K562 (cell line): Measurements from ENCODE around the gene B3GNT7.

ENCODE experiments used
- FOXM1 ChIP-seq, 2 experiments: fragments of 450-650 bp in 1 of 2; sonication (generic) in 1 of 2; formaldehyde crosslinking in 1 of 2; IDR thresholded peaks; 2 replicates each; pipeline versions ENCODE4 v1.6.1 to v1.9.0; 2017 to 2022; ENCODE audit warnings: low read depth in 2 of 2, mild to moderate bottlenecking in 2 of 2, missing genetic modification reagents in 1 of 2, moderate library complexity in 1 of 2
- POLR2A ChIP-seq: fragments of 450-650 bp; conservative IDR thresholded peaks from 2 replicates; pipeline ENCODE4 v1.6.1; 2016
- RBFOX2 ChIP-seq: fragments of 200-400 bp; formaldehyde crosslinking; IDR thresholded peaks from 2 replicates; pipeline ENCODE4 v1.6.1; 2017; ENCODE audit warnings: low read depth, mild to moderate bottlenecking, low read length, moderate library complexity
- YY1 ChIP-seq, 3 experiments: IDR thresholded peaks; 2 replicates each; pipeline ENCODE4 v1.6.1; 2011; ENCODE audit warnings: low read length in 2 of 3, mild to moderate bottlenecking in 2 of 3, moderate library complexity in 2 of 3, borderline replicate concordance in 1 of 3, control low read depth in 1 of 3, low read depth in 1 of 3; ENCODE audit not compliant: insufficient read depth in 3 of 3, insufficient replicate concordance in 2 of 3, control insufficient read depth in 1 of 3, insufficient read length in 1 of 3; ENCODE audit errors: extremely low read depth in 1 of 3
- ZFP30 ChIP-seq: fragments of 250-450 bp; sonication (Bioruptor Pico); IDR thresholded peaks from 2 replicates; pipeline ENCODE4 v1.8.0; 2022; ENCODE audit warnings: moderate library complexity, mild to moderate bottlenecking, inconsistent platforms, borderline replicate concordance
- TF ChIP-seq, protein P1 (sequence below), 2 experiments: fragments of 450-650 bp in 1 of 2; sonication (generic) in 1 of 2; formaldehyde crosslinking in 1 of 2; IDR thresholded peaks; 2 replicates each; pipeline versions ENCODE4 v1.7.1 to v1.9.0; 2016 to 2022; ENCODE audit warnings: inconsistent platforms in 1 of 2, mild to moderate bottlenecking in 1 of 2, missing genetic modification reagents in 1 of 2
- TF ChIP-seq, protein P2 (sequence below), 3 experiments: IDR thresholded peaks in 2 of 3; conservative IDR thresholded peaks in 1 of 3; 2 replicates each; pipeline ENCODE4 v1.5.1; 2011 to 2012; ENCODE audit warnings: low read length in 3 of 3, mild to moderate bottlenecking in 3 of 3, control low read depth in 2 of 3, improper control_type of control experiment in 1 of 3, inconsistent platforms in 1 of 3, low read depth in 1 of 3, mixed read lengths in 1 of 3, moderate library complexity in 1 of 3; ENCODE audit not compliant: insufficient read depth in 2 of 3

DNA sequence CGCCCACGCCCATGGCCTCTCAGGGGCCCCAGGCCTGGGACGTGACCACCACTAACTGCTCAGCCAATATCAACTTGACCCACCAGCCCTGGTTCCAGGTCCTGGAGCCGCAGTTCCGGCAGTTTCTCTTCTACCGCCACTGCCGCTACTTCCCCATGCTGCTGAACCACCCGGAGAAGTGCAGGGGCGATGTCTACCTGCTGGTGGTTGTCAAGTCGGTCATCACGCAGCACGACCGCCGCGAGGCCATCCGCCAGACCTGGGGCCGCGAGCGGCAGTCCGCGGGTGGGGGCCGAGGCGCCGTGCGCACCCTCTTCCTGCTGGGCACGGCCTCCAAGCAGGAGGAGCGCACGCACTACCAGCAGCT is 2.4 kb downstream of the B3GNT7 start:
- no peak for TF ChIP-seq YY1 (IDR thresholded peaks at IDR 0.05; ENCODE audit: borderline replicate concordance in 1 of 3, control insufficient read depth in 1 of 3, extremely low read depth in 1 of 3, insufficient read depth in 3 of 3, insufficient read length in 1 of 3, insufficient replicate concordance in 2 of 3, low read depth in 1 of 3, low read length in 2 of 3)
- no peak for TF ChIP-seq FOXM1 (IDR thresholded peaks at IDR 0.05; ENCODE audit: low read depth)
- no peak for TF ChIP-seq FOXM1 (CRISPR knock-in tag; IDR thresholded peaks at IDR 0.05; ENCODE audit: low read depth)
- TF ChIP-seq, protein P1, sequence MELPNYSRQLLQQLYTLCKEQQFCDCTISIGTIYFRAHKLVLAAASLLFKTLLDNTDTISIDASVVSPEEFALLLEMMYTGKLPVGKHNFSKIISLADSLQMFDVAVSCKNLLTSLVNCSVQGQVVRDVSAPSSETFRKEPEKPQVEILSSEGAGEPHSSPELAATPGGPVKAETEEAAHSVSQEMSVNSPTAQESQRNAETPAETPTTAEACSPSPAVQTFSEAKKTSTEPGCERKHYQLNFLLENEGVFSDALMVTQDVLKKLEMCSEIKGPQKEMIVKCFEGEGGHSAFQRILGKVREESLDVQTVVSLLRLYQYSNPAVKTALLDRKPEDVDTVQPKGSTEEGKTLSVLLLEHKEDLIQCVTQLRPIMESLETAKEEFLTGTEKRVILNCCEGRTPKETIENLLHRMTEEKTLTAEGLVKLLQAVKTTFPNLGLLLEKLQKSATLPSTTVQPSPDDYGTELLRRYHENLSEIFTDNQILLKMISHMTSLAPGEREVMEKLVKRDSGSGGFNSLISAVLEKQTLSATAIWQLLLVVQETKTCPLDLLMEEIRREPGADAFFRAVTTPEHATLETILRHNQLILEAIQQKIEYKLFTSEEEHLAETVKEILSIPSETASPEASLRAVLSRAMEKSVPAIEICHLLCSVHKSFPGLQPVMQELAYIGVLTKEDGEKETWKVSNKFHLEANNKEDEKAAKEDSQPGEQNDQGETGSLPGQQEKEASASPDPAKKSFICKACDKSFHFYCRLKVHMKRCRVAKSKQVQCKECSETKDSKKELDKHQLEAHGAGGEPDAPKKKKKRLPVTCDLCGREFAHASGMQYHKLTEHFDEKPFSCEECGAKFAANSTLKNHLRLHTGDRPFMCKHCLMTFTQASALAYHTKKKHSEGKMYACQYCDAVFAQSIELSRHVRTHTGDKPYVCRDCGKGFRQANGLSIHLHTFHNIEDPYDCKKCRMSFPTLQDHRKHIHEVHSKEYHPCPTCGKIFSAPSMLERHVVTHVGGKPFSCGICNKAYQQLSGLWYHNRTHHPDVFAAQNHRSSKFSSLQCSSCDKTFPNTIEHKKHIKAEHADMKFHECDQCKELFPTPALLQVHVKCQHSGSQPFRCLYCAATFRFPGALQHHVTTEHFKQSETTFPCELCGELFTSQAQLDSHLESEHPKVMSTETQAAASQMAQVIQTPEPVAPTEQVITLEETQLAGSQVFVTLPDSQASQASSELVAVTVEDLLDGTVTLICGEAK (IDR thresholded peaks at IDR 0.05), result no peak
- TF ChIP-seq, protein P1 (CRISPR knock-in tag; IDR thresholded peaks at IDR 0.05), result no peak
- no peak for TF ChIP-seq RBFOX2
- no peak for TF ChIP-seq POLR2A
- TF ChIP-seq, protein P2, sequence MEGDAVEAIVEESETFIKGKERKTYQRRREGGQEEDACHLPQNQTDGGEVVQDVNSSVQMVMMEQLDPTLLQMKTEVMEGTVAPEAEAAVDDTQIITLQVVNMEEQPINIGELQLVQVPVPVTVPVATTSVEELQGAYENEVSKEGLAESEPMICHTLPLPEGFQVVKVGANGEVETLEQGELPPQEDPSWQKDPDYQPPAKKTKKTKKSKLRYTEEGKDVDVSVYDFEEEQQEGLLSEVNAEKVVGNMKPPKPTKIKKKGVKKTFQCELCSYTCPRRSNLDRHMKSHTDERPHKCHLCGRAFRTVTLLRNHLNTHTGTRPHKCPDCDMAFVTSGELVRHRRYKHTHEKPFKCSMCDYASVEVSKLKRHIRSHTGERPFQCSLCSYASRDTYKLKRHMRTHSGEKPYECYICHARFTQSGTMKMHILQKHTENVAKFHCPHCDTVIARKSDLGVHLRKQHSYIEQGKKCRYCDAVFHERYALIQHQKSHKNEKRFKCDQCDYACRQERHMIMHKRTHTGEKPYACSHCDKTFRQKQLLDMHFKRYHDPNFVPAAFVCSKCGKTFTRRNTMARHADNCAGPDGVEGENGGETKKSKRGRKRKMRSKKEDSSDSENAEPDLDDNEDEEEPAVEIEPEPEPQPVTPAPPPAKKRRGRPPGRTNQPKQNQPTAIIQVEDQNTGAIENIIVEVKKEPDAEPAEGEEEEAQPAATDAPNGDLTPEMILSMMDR (IDR thresholded peaks at IDR 0.05 in 2 of 3, conservative IDR thresholded peaks at IDR 0.05 in 1 of 3; ENCODE audit: insufficient read depth in 2 of 3, low read depth in 1 of 3, low read length in 3 of 3), result no peak
- no peak for TF ChIP-seq ZFP30 (CRISPR knock-in tag)
